Skeletal muscle tissue (tissue), 4 donors: ENCODE results near the gene DGKZ. TPM values are rescaled to one million over a fixed set of nuclear protein-coding genes. Genes with fewer than 3 reads are reported as not detected.
"Not testable (repeated sequence)": the region's sequence is repeated elsewhere in the genome, so short reads cannot be mapped to it uniquely, and the experiment has no call there.

Experiments used
- H3K27ac ChIP-seq: one replicate; pipeline ENCODE4 v1.7.0; 2013; ENCODE audit warnings: mild to moderate bottlenecking, low read depth, low read length, inconsistent platforms
- H3K27me3 ChIP-seq, 3 donors: one replicate each; pipeline ENCODE4 v1.7.0; 2013; ENCODE audit warnings: low read length in 3 of 3; ENCODE audit not compliant: control insufficient read depth in 3 of 3, insufficient read depth in 3 of 3
- H3K36me3 ChIP-seq, 3 donors: one replicate each; pipeline ENCODE4 v1.7.0; 2013; ENCODE audit warnings: low read length in 3 of 3; ENCODE audit not compliant: control insufficient read depth in 3 of 3, insufficient read depth in 3 of 3
- H3K4me1 ChIP-seq, 3 donors: one replicate each; pipeline ENCODE4 v1.7.0; 2013; ENCODE audit warnings: low read length in 3 of 3, mild to moderate bottlenecking in 3 of 3; ENCODE audit not compliant: control insufficient read depth in 3 of 3, insufficient read depth in 3 of 3
- H3K4me3 ChIP-seq, 3 donors: one replicate each; pipeline ENCODE4 v1.7.0; 2013; ENCODE audit warnings: low read length in 3 of 3
- H3K9ac ChIP-seq, 3 donors: one replicate each; pipeline ENCODE4 v1.7.0; 2013; ENCODE audit warnings: low read length in 3 of 3, mild to moderate bottlenecking in 3 of 3, moderate library complexity in 2 of 3, low read depth in 1 of 3
- H3K9me3 ChIP-seq, 3 donors: one replicate each; pipeline ENCODE4 v1.7.0; 2013; ENCODE audit warnings: low read length in 3 of 3; ENCODE audit not compliant: control insufficient read depth in 3 of 3
- total RNA-seq: library from RNA; depleted of rRNA; stranded (reverse); fragments of >200 nt; gene quantifications from one replicate; pipeline ENCODE4 v1.2.3, GENCODE V29; 2014
- donor health status: Osteomylitis.

DGKZ gene
- 22.4 TPM for total RNA-seq

DNA sequence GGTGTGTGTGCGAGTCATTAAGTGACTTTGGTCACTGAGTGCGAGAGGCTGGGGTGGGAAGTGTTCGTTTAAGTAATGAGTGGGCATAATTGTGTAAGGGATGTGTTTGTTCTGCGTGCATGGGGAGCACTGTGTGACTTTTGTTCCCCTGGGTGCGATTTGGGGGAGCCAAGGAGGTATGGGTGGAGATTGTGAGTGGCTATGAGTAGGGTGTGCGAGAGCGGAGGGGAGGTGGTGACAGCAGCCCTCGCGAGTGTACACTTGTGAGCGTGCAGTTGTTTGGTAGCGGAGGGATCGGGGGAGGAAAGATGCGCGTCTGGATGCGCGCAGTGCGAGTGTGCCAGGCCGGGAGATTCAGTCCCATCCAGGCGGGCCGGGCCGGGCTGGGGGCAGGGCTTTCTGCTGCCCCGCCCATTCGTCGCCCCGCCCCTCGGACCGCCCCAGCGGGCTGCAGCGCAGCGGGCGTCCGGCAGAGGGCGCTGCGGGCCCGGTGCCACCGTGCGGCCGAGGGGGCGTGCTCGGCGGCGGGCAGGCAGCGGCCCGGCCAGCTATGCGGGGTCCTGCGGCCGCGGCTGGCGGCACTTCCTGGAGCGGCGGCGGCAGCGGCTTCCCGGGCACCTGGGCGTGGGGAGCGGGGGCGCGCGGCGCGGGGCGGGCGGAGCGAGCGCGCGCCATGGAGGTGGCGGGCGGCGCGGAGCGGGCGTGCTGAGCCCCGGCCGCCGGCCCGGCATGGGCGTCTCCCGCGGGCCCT is at the start of gene DGKZ:
DGKZ (plus strand) TSS at position 578 of the 751 bp plus-strand sequence. CDS start 197 bp downstream, outside the sequence.
- peaks cover 34 to 49% (median 43%) of the 10 kb centered on the region in 3 donors for H3K4me1 ChIP-seq
- H3K9me3 ChIP-seq: no peaks in the 10 kb centered on the region
- peak within 1 kb of the TSS; percentile 80 to 92 (median 84) for H3K9ac ChIP-seq

DNA sequence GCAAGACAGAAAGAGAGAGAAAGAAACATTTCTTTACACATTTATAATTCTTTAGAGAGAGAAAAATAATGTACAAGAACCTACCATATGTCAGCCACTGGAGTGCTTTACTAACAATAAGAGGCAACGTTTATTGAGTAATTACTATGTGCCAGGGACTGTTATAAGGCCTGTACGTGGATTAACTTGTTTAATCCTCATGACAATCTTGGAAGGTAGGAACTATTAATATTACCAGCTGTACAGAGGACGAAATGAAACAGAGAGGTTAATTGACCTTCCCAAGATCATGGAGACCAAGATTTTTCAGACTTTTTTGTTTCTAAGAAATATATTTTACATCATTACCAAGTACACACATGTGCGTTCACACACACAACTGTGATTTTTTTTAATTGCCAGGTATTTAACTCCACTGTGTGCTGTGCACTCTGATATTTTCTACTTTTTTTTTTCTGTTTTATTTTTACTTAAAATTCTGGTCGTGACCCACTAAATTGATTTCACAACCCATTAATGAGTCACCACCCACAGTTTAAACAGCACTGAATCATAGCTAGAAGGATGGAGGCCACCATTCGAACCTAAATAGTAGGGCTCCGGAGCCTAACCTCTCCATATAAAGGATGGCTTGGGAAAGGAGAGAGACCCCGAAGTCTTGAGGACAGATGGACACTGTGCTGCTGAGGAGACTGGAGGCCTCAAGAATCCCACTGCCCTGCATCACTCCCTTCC is 48.4 kb upstream of the DGKZ start:
- Histone ChIP-seq H3K27ac (no peak overlapping the region), H3K9ac (no peak overlapping the region)

More for the DNA sequence above, at the start of gene DGKZ:
- Histone ChIP-seq H3K36me3 (no peaks in the 10 kb centered on the region), H3K27me3 (no peaks in the 10 kb centered on the region), H3K4me3 (peak within 1 kb of the TSS; percentile 78 to 86 (median 86)), H3K27ac (no peak within 1 kb of the TSS)

DNA sequence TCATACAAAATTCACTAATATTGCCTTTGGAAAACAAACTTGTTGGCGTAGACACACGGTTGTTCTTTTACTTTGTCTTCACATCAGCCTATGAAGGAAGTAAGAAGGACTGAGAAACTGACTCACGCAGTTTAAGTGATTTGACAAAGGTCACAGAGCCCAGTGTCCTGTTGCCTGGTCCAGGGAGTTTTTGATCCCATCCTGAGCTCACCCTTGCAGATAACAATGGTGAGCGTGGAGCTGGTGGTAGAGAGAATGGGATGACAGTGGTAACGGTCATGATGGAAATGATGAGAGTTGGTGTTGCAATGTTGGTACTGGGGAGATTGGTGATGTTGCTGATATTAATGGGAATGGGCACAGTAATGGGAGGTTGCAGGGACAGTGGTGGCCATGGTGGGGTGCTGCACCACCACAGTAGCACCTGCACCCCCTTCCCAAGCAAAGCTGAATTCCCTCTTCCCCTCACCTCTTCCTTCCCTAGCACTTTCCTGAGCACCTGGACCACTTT is 47.8 kb upstream of the DGKZ start:
- H3K36me3 ChIP-seq: no peaks in the 10 kb centered on the region
- no peak overlapping the region for H3K27ac ChIP-seq
- H3K9me3 ChIP-seq: no peaks in the 10 kb centered on the region
- peaks cover 16 to 33% (median 19%) of the 10 kb centered on the region in 3 donors for H3K4me1 ChIP-seq
- H3K9ac ChIP-seq: no peak overlapping the region
- H3K27me3 ChIP-seq: no peaks in the 10 kb centered on the region
- H3K4me3 ChIP-seq: no peak overlapping the region

More for the DNA sequence above, 48.4 kb upstream of the DGKZ start:
- Histone ChIP-seq H3K9me3 (no peaks in the 10 kb centered on the region), H3K27me3 (no peaks in the 10 kb centered on the region), H3K36me3 (no peaks in the 10 kb centered on the region), H3K4me1 (peaks cover 16 to 36% (median 19%) of the 10 kb centered on the region in 3 donors), H3K4me3 (no peak overlapping the region)

GRCh38 chr11:46300270-46300669 is 47.0 kb upstream of the DGKZ start:
- Histone ChIP-seq H3K4me3 (no peak overlapping the region), H3K9ac (no peak overlapping the region), H3K4me1 (peaks cover 11 to 27% (median 15%) of the 10 kb centered on the region in 3 donors), H3K9me3 (no peaks in the 10 kb centered on the region), H3K36me3 (no peaks in the 10 kb centered on the region), H3K27me3 (no peaks in the 10 kb centered on the region), H3K27ac (no peak overlapping the region)

DNA sequence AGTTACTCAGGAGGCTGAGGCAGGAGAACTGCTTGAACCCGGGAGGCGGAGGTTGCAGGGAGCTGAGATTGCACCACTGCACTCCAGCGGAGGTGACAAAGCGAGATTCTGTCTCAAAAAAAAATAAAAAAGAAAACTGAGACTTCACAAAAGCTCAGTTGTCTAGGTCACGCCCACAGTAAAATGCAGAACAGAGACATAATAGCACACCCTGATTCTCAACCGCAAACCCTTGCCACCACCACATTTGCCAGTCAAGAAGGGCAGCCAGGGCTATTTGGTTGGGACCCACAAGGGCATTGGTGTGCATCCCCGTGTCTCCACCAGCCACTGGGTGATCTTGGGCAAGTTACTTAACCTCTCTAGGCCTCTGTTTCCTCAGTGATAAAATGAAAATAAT is 44.4 kb upstream of the DGKZ start:
- Histone ChIP-seq H3K27ac (no peak overlapping the region), H3K4me3 (no peak overlapping the region), H3K27me3 (peaks cover 0 to 3% (median 0%) of the 10 kb centered on the region in 3 donors), H3K4me1 (peaks cover 0 to 7% (median 0%) of the 10 kb centered on the region in 3 donors), H3K9ac (no peak overlapping the region), H3K36me3 (no peaks in the 10 kb centered on the region), H3K9me3 (no peaks in the 10 kb centered on the region)

GRCh38 chr11:46304036-46304435 is 43.2 kb upstream of the DGKZ start:
- H3K4me1 ChIP-seq: peaks cover 5 to 14% (median 5%) of the 10 kb centered on the region in 3 donors
- not testable (repeated sequence) for H3K9me3 ChIP-seq, H3K27ac ChIP-seq, H3K36me3 ChIP-seq, H3K4me3 ChIP-seq, H3K27me3 ChIP-seq, H3K9ac ChIP-seq

DNA sequence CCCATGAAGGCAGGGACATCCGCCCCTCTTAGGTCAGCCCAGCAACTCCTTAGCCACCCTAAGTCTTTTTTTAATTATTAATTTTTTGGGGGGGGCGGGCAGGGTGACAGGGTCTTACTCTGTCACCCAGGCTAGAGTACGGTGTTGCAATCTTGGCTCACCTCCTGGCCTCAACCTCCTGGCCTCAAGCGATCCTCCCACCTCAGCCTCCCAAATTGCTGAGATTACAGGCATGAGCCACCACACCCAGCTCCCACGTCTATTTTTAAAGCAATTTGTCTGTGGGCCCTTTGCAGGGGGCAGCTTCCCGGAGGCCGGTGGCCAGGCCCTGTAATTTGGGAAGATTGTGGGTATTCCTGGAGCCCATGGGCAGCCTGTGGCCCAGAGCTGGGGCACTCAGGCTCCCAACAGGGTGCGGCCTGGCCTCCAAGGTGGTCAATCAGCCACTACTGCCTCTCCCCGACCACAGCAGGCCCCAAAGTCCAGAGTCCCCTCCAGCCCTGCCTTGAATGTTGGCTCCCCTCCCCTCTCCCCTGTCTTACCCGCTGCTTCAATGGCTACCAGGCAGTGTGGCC is 42.6 kb upstream of the DGKZ start:
- no peak overlapping the region for H3K27ac ChIP-seq
- H3K27me3 ChIP-seq: peaks cover 0 to 3% (median 0%) of the 10 kb centered on the region in 3 donors
- no peak overlapping the region for H3K9ac ChIP-seq
- no peaks in the 10 kb centered on the region for H3K36me3 ChIP-seq
- H3K4me3 ChIP-seq: no peak overlapping the region
- no peaks in the 10 kb centered on the region for H3K9me3 ChIP-seq
- peaks cover 6 to 9% (median 7%) of the 10 kb centered on the region in 3 donors for H3K4me1 ChIP-seq

DNA sequence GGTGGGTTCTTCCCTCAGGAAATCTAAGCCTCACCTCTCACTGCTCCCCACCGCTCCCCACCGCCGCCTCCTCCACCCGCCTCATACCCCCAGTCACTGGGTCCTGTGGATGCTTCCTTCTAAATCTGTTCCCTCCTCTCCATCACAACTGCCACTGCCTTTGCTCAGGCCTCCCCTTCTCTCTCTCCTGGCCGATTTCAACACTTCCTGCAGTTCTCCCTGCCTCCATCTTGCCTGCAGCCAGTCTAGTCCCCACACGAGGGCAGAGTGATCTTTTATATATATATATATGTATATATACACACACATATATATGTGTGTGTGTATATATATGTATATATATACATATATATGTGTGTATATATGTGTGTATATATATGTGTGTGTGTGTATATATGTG is 42.0 kb upstream of the DGKZ start:
- Histone ChIP-seq H3K27me3 (peaks cover 0 to 3% (median 0%) of the 10 kb centered on the region in 3 donors), H3K36me3 (no peaks in the 10 kb centered on the region), H3K27ac (no peak overlapping the region), H3K9ac (no peak overlapping the region), H3K4me3 (no peak overlapping the region), H3K4me1 (peaks cover 6 to 8% (median 7%) of the 10 kb centered on the region in 3 donors), H3K9me3 (no peaks in the 10 kb centered on the region)

DNA sequence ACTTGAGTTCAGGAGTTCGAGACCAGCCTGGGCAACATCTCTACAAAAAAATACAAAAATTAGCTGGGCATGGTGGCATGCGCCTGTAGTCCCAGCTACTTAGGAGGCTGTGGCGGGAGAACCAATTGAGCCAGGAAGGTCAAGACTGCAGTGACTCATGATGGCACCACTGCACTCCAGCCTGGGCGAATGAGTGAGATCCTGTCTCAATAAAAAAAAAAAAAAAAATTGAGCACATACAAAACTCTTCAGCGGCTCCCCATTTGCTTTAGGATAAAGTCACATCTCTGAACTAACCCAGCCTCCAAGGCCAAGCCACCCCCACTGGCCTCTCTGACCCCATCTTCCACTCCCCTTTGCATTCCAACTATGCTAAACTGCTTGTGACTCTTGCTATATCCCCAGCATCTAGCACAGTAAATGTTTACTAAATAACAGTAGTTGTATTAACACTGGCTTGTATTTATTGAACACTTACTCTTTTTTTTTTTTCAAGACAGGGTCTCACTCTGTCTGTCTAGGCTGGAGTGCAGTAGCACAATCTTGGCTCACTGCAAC is 40.9 kb upstream of the DGKZ start:
- Histone ChIP-seq H3K36me3 (no peaks in the 10 kb centered on the region), H3K27me3 (peaks cover 0 to 3% (median 0%) of the 10 kb centered on the region in 3 donors), H3K27ac (no peak overlapping the region), H3K9me3 (no peaks in the 10 kb centered on the region), H3K4me3 (no peak overlapping the region), H3K4me1 (peaks cover 6 to 8% (median 7%) of the 10 kb centered on the region in 3 donors), H3K9ac (no peak overlapping the region)
